Bronchial epithelial cell (primary cell): ENCODE data around the gene KCNG1. TPM values are rescaled to one million over a fixed set of nuclear protein-coding genes. Genes with fewer than 3 reads are reported as not detected.
"Not testable (repeated sequence)": the region's sequence is repeated elsewhere in the genome, so short reads cannot be mapped to it uniquely, and the experiment has no call there.

Source experiments
- DNase-seq: peaks from one replicate; pipeline ENCODE4 v3.0.0-alpha.2; 2010; ENCODE audit warnings: low read depth
- FAIRE-seq: peaks from 2 replicates; lab custom pipeline; 2011; peaks lifted over from hg19 to GRCh38; lab: Jason Lieb, UNC
- H3K27me3 ChIP-seq: 2 replicates; pipeline ENCODE4 v1.5.1; 2011; ENCODE audit warnings: low read length; ENCODE audit not compliant: control insufficient read depth, insufficient read depth
- H3K36me3 ChIP-seq: 2 replicates; pipeline ENCODE4 v1.5.1; 2011; ENCODE audit warnings: low read length; ENCODE audit not compliant: control insufficient read depth, insufficient read depth
- H3K4me3 ChIP-seq: 2 replicates; pipeline ENCODE4 v1.5.1; 2011; ENCODE audit warnings: mild to moderate bottlenecking, low read depth, low read length, control low read depth
- total RNA-seq: library from RNA; depleted of rRNA; stranded (reverse); fragments of >200 nt; gene quantifications from 2 replicates; pipeline ENCODE4 v1.2.1, GENCODE V29; 2014
- TF ChIP-seq, protein P1 (sequence below): IDR thresholded peaks from 2 replicates; pipeline ENCODE4 v1.5.1; 2011; ENCODE audit warnings: mild to moderate bottlenecking, moderate library complexity, low read length, control low read depth, inconsistent platforms; ENCODE audit not compliant: insufficient read depth, severe bottlenecking

KCNG1 gene
- total RNA-seq, 1 donor from 2014 or later: 91.1 TPM

DNA sequence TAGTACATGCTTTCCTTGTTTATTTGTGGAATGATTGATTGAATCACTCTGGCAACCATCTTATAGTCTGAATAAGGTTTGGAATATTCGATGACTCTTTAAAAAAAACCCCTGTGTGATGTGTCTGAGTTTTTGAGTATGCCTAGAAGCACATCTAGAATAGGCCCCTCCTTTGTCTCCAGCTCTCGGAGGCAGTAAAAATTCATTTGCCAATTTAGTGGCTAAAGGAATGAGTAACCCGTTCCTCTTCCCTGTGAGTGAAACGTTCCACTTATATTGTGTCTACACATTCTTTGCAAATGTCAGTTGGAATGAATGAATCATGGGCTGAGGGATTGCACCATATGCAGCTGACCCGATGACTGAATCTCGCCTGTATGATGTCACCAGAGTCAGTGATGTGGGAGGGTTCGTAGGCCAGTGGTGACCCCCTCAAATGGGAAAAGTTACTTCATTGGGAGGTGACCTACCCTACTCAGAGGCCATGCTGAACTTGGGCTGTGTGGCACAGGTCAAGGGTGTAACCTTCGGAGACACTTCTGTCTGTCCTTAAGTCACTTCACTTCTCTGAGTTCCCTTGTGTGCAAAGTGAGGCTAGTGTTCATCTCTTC lies 42.7 kb downstream of the KCNG1 start:
- Histone ChIP-seq H3K27me3 (no peaks in the 10 kb centered on the region), H3K4me3 (no peak overlapping the region), H3K36me3 (no peaks in the 10 kb centered on the region)
- FAIRE-seq (peak; percentile 23), DNase-seq (peak; percentile 99)
- TF ChIP-seq, protein P1, sequence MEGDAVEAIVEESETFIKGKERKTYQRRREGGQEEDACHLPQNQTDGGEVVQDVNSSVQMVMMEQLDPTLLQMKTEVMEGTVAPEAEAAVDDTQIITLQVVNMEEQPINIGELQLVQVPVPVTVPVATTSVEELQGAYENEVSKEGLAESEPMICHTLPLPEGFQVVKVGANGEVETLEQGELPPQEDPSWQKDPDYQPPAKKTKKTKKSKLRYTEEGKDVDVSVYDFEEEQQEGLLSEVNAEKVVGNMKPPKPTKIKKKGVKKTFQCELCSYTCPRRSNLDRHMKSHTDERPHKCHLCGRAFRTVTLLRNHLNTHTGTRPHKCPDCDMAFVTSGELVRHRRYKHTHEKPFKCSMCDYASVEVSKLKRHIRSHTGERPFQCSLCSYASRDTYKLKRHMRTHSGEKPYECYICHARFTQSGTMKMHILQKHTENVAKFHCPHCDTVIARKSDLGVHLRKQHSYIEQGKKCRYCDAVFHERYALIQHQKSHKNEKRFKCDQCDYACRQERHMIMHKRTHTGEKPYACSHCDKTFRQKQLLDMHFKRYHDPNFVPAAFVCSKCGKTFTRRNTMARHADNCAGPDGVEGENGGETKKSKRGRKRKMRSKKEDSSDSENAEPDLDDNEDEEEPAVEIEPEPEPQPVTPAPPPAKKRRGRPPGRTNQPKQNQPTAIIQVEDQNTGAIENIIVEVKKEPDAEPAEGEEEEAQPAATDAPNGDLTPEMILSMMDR: no peak

DNA sequence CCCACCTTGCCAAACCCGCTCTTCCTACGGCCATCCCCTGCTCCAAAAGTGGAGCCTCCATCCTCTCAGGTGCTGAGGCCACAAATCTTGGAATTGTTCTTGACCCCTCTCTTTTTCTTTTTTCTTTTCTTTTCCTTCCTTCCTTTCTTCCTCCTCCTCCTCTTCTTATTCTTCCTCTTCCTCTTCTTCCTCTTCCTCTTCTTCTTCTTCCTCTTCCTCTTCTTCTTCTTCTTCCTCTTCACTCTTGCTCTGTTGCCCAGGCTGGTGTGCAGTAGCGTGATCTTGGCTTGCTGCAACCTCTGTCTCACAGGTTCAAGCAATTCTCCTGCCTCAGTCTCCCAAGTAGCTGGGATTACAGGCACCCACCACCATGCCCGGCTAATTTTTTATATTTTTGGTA lies 44.4 kb downstream of the KCNG1 start:
- not testable (repeated sequence) for FAIRE-seq, H3K27me3 ChIP-seq

DNA sequence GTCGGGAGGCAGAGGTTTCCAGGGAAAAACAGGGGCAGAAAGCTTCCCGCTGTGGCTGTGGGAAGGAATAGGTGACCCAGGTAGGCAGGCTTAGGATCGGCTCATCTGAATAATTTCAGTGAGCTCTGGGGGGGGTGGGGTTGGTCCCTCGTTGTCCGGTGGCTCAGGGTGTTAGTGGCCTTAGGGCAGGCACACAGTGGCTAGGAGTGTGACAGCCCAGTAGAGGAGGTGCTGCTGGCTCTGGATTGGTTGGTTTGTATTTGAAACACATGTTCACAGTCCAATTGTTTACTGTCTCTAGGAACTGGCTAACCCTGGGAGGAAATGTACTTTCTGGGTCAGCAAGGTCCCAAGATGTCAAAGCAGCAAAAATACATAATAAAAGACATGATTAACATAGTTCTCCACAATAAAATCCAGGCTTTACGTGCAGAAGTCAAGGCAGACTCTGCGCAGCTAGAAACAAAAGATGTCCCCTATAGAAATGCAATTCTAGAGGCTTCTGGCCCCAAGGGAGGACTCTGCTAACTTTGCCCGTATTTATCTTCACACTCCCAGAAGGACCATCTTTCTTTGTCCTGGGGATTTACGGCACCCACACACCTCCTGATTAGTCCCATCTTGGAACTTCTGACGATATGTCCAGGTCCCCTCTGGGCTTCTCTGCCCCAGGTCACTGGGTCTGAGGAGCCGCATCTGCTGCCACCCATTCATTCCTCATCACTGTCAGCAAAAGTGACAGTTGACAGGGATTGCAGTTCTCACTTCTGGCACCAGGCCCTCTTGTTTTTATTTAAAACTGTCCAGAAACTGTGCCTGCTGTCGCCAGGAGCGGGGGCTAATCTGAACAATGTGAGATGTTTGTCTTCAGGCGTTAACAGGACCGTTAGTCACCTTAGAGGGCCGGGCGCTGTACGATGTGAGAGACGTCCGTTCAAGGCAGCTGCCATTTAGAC lies 45.6 kb downstream of the KCNG1 start:
- no peak for DNase-seq
- Histone ChIP-seq H3K27me3 (no peaks in the 10 kb centered on the region), H3K36me3 (no peaks in the 10 kb centered on the region), H3K4me3 (no peak overlapping the region)
- TF ChIP-seq, protein P1: no peak
- no peak for FAIRE-seq

More for the DNA sequence above, 44.4 kb downstream of the KCNG1 start:
- not testable (repeated sequence) for H3K36me3 ChIP-seq, H3K4me3 ChIP-seq, DNase-seq

DNA sequence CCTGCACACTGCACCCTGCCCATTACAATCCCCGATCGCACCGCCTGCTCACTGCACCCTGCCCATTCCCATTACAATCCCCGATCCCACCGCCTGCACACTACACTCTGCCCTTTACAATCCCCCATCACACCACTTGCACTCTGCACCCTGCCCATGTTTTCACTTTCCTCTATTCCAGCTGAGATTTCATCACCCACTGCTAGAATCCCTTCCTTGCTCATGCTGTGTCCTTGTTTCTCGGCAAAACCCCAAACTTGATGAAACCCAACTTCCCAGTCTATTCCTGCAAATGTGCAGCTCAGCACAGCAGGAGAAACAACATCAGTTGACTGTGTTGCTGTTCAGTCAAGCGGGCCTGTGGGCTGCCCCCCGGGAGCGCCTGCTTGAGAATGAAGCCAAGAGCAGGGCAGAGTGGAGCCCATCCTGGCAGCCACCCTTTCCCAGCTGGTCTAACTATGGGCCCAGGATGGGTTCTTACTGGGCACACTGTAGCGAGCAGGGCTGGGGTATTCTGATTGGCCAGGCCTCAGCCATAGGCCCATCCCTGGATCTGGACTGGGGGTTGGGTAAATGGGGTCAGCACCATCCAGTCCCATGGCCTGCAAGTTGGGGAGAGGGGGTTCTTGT lies 47.1 kb downstream of the KCNG1 start:
- Histone ChIP-seq H3K27me3 (no peaks in the 10 kb centered on the region), H3K36me3 (no peaks in the 10 kb centered on the region), H3K4me3 (no peak overlapping the region)
- TF ChIP-seq, protein P1: no peak
- DNase-seq (no peak), FAIRE-seq (no peak)

DNA sequence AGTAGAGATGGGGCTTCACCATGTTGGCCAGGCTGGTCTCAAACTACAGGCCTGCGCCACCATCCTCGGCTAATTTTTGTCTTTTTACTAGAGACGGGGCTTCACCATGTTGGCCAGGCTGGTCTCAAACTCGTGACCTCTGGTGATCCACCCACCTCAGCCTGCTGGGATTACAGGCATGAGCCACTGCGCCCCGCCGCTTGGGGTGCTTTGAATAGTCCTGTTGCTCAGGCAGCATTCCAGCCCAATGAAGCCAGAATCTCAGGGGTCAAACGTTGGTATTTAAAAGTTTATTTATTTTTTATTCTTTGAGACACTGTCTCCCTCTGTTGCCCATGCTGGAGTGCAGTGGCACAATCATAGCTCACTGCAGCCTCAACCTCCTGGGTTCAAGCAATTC lies 53.0 kb downstream of the KCNG1 start:
- H3K27me3 ChIP-seq: no peaks in the 10 kb centered on the region
- H3K4me3 ChIP-seq: no peak overlapping the region
- DNase-seq: no peak
- FAIRE-seq: no peak
- no peaks in the 10 kb centered on the region for H3K36me3 ChIP-seq
- TF ChIP-seq, protein P1: no peak

DNA sequence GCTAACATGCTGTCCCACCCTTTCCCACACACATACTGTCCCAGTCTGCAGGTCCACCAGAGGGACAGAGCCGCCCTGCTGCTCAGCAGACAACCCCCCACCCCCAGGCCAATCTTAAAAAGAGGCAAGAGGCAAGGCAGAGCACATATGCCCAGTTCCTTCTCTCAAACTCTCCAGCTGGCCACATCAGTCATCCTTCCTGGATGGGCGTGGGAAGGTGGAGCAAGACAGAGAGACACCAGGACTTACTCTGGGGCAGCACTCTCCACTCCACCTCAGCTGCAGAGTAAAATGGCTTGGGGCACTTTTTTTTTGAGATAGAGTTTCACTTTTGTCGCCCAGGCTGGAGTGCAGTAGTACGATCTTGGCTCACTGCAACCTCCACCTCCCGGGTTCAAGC lies 53.5 kb downstream of the KCNG1 start:
- Histone ChIP-seq H3K36me3 (no peaks in the 10 kb centered on the region), H3K4me3 (no peak overlapping the region), H3K27me3 (no peaks in the 10 kb centered on the region)
- DNase-seq (no peak), FAIRE-seq (no peak)
- TF ChIP-seq, protein P1: no peak
